GM19397 (cell line): ENCODE results near the gene PLEKHN1.

Source experiments
- ATAC-seq: cut with Tn5 transposase; IDR thresholded peaks from one replicate; pipeline ENCODE4 v1.9.1; 2021; ENCODE audit warnings: mild to moderate bottlenecking, moderate library complexity; ENCODE audit not compliant: unreplicated experiment

PLEKHN1 gene

GRCh38 chr1:960363-961131 is 5.7 kb upstream of the PLEKHN1 start, which contains the start of gene KLHL17:
Gene KLHL17 (plus strand): TSS chr1:960584. CDS start chr1:960694, 110 bp downstream.
- no peak for ATAC-seq

DNA sequence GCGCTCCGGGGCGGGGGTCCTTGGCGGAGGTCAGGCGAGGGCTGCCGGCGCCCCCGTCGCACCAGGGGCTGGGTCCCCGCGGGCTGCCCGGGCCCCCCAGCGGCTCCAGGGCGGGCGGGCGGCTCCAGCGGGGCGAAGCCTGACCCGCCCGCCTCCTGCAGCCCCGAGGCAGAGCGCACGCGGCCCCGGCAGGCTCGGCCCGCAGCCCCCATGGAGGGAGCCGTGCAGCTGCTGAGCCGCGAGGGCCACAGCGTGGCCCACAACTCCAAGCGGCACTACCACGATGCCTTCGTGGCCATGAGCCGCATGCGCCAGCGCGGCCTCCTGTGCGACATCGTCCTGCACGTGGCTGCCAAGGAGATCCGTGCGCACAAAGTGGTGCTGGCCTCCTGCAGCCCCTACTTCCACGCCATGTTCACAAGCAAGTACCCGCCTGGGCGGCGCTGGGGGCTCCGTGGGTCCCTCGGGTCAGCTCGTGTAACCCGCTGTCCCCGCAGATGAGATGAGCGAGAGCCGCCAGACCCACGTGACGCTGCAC is 5.1 kb upstream of the PLEKHN1 start:
- no peak for ATAC-seq

DNA sequence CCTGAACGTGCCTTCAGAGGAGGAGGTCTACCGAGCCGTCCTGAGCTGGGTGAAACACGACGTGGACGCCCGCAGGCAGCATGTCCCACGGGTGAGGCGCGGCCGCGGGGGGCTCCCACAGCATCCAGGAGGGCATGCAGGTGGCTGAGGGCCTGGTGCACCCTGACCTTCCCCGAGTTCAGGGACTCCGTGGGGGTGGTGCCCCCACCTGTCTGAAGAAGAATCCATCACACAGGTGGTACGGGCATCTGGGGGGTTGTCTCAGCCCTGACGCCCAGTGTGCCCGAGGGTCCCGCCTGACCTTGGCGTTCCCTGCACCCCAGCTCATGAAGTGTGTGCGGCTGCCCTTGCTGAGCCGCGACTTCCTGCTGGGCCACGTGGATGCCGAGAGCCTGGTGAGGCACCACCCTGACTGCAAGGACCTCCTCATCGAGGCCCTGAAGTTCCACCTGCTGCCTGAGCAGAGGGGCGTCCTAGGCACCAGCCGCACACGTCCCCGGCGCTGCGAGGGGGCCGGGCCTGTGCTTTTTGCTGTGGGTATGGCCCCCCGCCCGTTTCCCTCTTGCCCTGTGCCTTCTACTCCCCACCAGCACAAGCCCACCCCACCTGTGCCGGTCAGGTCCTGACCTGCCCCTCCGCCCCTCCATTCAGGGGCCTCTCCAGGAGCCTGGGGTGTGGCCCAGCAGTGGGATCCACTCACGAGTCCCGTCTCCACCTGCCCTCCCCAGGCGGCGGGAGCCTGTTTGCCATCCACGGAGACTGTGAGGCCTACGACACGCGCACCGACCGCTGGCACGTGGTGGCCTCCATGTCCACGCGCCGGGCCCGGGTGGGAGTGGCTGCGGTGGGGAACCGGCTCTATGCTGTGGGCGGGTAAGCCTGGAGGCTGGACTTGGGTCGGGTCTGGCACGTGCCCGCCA is 3.6 kb upstream of the PLEKHN1 start:
- no peak for ATAC-seq

DNA sequence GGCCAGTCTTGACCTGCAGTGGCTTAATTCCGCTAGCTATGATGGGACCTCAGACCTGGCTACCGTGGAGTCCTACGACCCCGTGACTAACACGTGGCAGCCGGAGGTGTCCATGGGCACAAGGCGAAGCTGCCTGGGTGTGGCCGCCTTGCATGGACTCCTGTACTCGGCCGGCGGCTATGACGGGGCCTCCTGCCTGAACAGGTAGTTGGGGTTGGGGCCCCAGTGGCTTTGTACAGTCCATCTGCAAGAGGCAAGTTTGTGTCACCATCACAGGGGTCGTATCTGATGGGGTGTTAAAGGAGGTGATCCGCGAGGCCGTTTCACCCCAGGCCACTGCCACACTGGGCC is 3.0 kb upstream of the PLEKHN1 start:
- no peak for ATAC-seq

- no peak for ATAC-seq
These were observed 2.3 kb upstream of the PLEKHN1 start for GRCh38 chr1:963746-964525.

DNA sequence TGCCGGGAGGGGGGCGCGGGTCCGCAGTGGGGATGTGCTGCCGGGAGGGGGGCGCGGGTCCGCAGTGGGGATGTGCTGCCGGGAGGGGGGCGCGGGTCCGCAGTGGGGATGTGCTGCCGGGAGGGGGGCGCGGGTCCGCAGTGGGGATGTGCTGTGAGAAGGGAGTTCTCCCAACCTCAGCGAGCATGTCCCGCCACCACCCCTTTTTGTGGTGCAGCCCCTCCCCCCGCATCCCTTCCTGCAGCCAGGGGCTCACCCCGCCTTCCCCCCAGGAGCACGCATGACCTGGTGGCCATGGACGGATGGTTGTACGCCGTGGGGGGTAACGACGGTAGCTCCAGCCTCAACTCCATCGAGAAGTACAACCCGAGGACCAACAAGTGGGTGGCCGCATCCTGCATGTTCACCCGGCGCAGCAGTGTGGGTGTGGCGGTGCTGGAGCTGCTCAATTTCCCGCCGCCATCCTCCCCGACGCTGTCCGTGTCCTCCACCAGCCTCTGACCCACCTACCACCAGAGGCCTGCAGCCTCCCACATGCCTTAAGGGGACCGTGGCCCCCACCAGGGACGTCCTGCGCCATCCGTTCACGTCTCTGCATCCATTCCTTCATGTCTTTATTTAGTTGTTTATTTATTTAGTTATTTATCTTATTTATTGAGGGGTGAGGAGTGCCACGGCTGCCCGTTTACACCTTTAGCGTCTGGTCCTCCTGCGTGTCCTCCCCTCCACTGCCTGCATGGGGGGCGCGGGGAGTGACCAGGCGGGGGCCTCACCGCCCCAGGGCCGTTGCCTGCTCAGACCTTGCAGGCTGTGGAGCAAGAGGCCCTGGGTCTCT is 1.4 kb upstream of the PLEKHN1 start:
- no peak for ATAC-seq

DNA sequence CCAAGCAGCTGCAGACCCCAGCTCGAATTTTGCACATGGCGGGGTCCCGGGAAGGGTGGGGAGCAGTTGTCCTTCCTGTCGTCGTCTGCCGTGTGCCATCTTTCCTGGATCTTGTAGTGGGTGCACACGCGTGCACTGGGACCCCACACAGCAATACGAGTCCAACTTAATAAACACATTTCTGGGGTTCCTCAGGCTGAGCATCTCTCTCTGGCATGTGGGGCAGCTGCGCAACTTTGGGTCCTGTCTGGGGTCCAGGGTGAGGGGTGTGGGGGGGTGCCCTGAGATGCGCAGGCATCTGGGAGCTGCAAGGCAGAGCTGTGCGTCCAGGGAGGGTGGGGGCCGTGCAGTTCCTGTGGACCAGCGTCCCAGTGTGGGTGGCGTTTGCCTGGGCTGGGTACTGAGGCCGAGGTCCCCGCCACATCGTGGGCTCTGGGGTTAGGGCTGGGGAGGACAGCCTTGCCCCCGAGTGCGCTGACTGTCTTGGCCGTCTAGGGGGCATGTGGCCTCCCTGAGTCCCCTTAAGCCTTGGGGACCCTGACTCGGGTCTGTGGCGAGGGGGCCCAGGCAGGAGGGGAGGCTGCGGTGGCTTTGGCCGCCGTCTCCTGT is 652 bp upstream of the PLEKHN1 start:
- no peak for ATAC-seq

DNA sequence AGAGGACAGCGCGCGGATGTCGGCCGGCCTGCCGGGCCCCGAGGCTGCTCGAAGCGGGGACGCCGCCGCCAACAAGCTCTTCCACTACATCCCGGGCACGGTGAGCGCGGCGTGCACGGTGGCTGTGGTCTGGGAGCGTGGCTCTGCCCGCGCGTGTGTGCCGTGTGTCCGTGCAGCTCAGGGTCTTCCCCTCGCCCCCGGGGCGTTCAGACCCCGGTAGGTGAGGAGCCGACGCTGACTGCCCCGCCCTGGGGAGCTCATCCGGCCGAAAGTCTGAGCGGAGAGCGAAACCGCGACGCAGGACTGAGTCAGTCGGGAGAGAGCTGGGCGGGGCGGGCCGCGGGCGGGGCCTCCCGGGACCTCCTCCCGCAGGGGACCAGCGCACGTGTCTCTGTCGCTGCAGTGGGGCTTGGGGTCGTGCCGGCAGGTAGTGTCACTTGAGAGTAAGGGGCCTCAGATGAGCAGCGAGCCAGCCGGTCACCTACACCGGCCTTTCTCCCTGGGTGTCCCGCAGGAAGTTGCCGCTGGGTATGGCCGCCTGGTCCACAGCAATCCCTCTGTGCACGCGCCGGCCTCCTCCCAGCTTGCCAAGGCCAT is 520 bp downstream of the PLEKHN1 start:
- peak; percentile 62 for ATAC-seq

- no peak for ATAC-seq
These were observed 1.4 kb downstream of the PLEKHN1 start for GRCh38 chr1:967466-968343.

GRCh38 chr1:969260-969855 is 3.1 kb downstream of the PLEKHN1 start:
- ATAC-seq = no peak

GRCh38 chr1:970242-970972 is 4.1 kb downstream of the PLEKHN1 start:
- no peak for ATAC-seq

GRCh38 chr1:970973-971730 is 4.9 kb downstream of the PLEKHN1 start:
- ATAC-seq = no peak

- no peak for ATAC-seq
These were observed 5.6 kb downstream of the PLEKHN1 start for GRCh38 chr1:971751-972506.

GRCh38 chr1:972726-973458 is 6.6 kb downstream of the PLEKHN1 start:
- ATAC-seq = no peak
